ENCODE data around the gene PACS2.

GRCh38 chr14:105375635-105376057 is 61.1 kb downstream of the PACS2 start:
- TF ChIP-seq CTCF (IDR thresholded peaks at IDR 0.05; ENCODE audit: poor library complexity) (no peak), EZH2phosphoT487 (IDR thresholded peaks at IDR 0.05; ENCODE audit: low read depth, severe bottlenecking, unreplicated experiment) (no peak), EZH2 (IDR thresholded peaks at IDR 0.05; ENCODE audit: borderline replicate concordance) (no peak)
